ENCODE data around the gene NR2C2AP. TPM values are rescaled to one million over a fixed set of nuclear protein-coding genes. Genes with fewer than 3 reads are reported as not detected.

NR2C2AP gene
- total RNA-seq, 1 donor from 2014 or later: 20.0 TPM

- no peak for TF ChIP-seq CTCF (IDR thresholded peaks at IDR 0.05; ENCODE audit: insufficient read depth, low read length, poor library complexity, severe bottlenecking)
- no peak for DNase-seq (ENCODE audit: low read depth)
- Histone ChIP-seq H3K27me3 (ENCODE audit: control insufficient read depth, insufficient read depth, low read length) (peaks cover 38% of the 10 kb centered on the region), H3K36me3 (ENCODE audit: control insufficient read depth, insufficient read depth, low read length) (no peaks in the 10 kb centered on the region), H3K4me3 (ENCODE audit: low read depth, low read length) (no peak overlapping the region)
These were observed 23.4 kb upstream of the NR2C2AP start for GRCh38 chr19:19226663-19227062.

GRCh38 chr19:19226204-19226603 lies 23.0 kb upstream of the NR2C2AP start:
- Histone ChIP-seq H3K27me3 (ENCODE audit: control insufficient read depth, insufficient read depth, low read length) (peaks cover 38% of the 10 kb centered on the region), H3K4me3 (ENCODE audit: low read depth, low read length) (no peak overlapping the region), H3K36me3 (ENCODE audit: control insufficient read depth, insufficient read depth, low read length) (no peaks in the 10 kb centered on the region)
- DNase-seq (ENCODE audit: low read depth): no peak
- TF ChIP-seq CTCF (IDR thresholded peaks at IDR 0.05; ENCODE audit: insufficient read depth, low read length, poor library complexity, severe bottlenecking): no peak

- H3K36me3 ChIP-seq (ENCODE audit: control insufficient read depth, insufficient read depth, low read length): no peaks in the 10 kb centered on the region
- H3K27me3 ChIP-seq (ENCODE audit: control insufficient read depth, insufficient read depth, low read length): peaks cover 38% of the 10 kb centered on the region
- DNase-seq (ENCODE audit: low read depth): no peak
- no peak overlapping the region for H3K4me3 ChIP-seq (ENCODE audit: low read depth, low read length)
- TF ChIP-seq CTCF (IDR thresholded peaks at IDR 0.05; ENCODE audit: insufficient read depth, low read length, poor library complexity, severe bottlenecking): peak; percentile 77
These were observed 21.8 kb upstream of the NR2C2AP start for GRCh38 chr19:19224852-19225494.

- no peak for TF ChIP-seq CTCF (IDR thresholded peaks at IDR 0.05; ENCODE audit: insufficient read depth, low read length, poor library complexity, severe bottlenecking)
These were observed 21.1 kb upstream of the NR2C2AP start for GRCh38 chr19:19224150-19224851.

GRCh38 chr19:19223636-19224035 lies 20.4 kb upstream of the NR2C2AP start:
- peaks cover 35% of the 10 kb centered on the region for H3K27me3 ChIP-seq (ENCODE audit: control insufficient read depth, insufficient read depth, low read length)

More at GRCh38 chr19:19224150-19224851, 21.1 kb upstream of the NR2C2AP start:
- H3K4me3 ChIP-seq (ENCODE audit: low read depth, low read length): no peak overlapping the region
- no peak for DNase-seq (ENCODE audit: low read depth)
- H3K27me3 ChIP-seq (ENCODE audit: control insufficient read depth, insufficient read depth, low read length): peaks cover 34% of the 10 kb centered on the region
- H3K36me3 ChIP-seq (ENCODE audit: control insufficient read depth, insufficient read depth, low read length): no peaks in the 10 kb centered on the region

More at GRCh38 chr19:19223636-19224035, 20.4 kb upstream of the NR2C2AP start:
- no peaks in the 10 kb centered on the region for H3K36me3 ChIP-seq (ENCODE audit: control insufficient read depth, insufficient read depth, low read length)
- no peak overlapping the region for H3K4me3 ChIP-seq (ENCODE audit: low read depth, low read length)
- TF ChIP-seq CTCF (IDR thresholded peaks at IDR 0.05; ENCODE audit: insufficient read depth, low read length, poor library complexity, severe bottlenecking): no peak
- DNase-seq (ENCODE audit: low read depth): no peak

Data from kidney epithelial cell (primary cell).